Ovary (tissue), 3 donors: Measurements from ENCODE around the gene MRPL21.

ENCODE experiments used
- CTCF ChIP-seq, 3 donors: fragments of 450-650 bp in 2 of 3; fragments of 200-600 bp in 1 of 3; IDR thresholded peaks; one replicate each; pipeline versions ENCODE4 v1.5.1 to v1.8.0; 2016 to 2022; ENCODE audit warnings: antibody characterized with exemption in 3 of 3, mild to moderate bottlenecking in 1 of 3
- EP300 ChIP-seq: sonication (generic); formaldehyde crosslinking; IDR thresholded peaks from one replicate; pipeline ENCODE4 v1.6.1; 2017; ENCODE audit warnings: antibody characterized with exemption
- POLR2A ChIP-seq: fragments of 450-650 bp; IDR thresholded peaks from one replicate; pipeline ENCODE4 v1.6.1; 2017; ENCODE audit warnings: antibody characterized with exemption, mild to moderate bottlenecking, moderate library complexity
- donor health status: DM: no; HTN: no; CAD: no.

GRCh38 chr11:68929706-68930570 lies 26.3 kb upstream of the MRPL21 start:
- TF ChIP-seq CTCF (IDR thresholded peaks at IDR 0.05) (no peak), POLR2A (no peak), EP300 (no peak)
